ENCODE results near the gene IQCK. TPM values are rescaled to one million over a fixed set of nuclear protein-coding genes. Genes with fewer than 3 reads are reported as not detected.

The IQCK gene
- total and polyA plus RNA-seq, 2 experiments from 2014 or later, result 13.2 to 13.9 TPM

- Histone ChIP-seq H3K27ac (no peak overlapping the region), H3K36me3 (peaks cover 5% of the 10 kb centered on the region), H3K9me3 (ENCODE audit: low read depth) (no peaks in the 10 kb centered on the region), H3K4me3 (no peak overlapping the region), H3K4me1 (ENCODE audit: low read depth) (peaks cover 4% of the 10 kb centered on the region), H3K27me3 (no peaks in the 10 kb centered on the region)
- TF ChIP-seq, protein P1, sequence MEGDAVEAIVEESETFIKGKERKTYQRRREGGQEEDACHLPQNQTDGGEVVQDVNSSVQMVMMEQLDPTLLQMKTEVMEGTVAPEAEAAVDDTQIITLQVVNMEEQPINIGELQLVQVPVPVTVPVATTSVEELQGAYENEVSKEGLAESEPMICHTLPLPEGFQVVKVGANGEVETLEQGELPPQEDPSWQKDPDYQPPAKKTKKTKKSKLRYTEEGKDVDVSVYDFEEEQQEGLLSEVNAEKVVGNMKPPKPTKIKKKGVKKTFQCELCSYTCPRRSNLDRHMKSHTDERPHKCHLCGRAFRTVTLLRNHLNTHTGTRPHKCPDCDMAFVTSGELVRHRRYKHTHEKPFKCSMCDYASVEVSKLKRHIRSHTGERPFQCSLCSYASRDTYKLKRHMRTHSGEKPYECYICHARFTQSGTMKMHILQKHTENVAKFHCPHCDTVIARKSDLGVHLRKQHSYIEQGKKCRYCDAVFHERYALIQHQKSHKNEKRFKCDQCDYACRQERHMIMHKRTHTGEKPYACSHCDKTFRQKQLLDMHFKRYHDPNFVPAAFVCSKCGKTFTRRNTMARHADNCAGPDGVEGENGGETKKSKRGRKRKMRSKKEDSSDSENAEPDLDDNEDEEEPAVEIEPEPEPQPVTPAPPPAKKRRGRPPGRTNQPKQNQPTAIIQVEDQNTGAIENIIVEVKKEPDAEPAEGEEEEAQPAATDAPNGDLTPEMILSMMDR (IDR thresholded peaks at IDR 0.05; ENCODE audit: low read depth, low read length), result no peak
- no peak for DNase-seq (ENCODE audit: low read depth in 1 of 2, low spot score in 1 of 2)
Measured at GRCh38 chr16:19874851-19875546, 156.9 kb downstream of the IQCK start.

GRCh38 chr16:19875900-19876299 lies 157.8 kb downstream of the IQCK start:
- H3K4me1 ChIP-seq (ENCODE audit: low read depth), result peaks cover 4% of the 10 kb centered on the region
- H3K27ac ChIP-seq, result no peak overlapping the region
- no peak overlapping the region for H3K4me3 ChIP-seq
- peaks cover 5% of the 10 kb centered on the region for H3K36me3 ChIP-seq
- no peak for DNase-seq (ENCODE audit: low read depth in 1 of 2, low spot score in 1 of 2)
- TF ChIP-seq, protein P1 (IDR thresholded peaks at IDR 0.05; ENCODE audit: low read depth, low read length), result no peak
- no peaks in the 10 kb centered on the region for H3K27me3 ChIP-seq
- no peaks in the 10 kb centered on the region for H3K9me3 ChIP-seq (ENCODE audit: low read depth)

DNA sequence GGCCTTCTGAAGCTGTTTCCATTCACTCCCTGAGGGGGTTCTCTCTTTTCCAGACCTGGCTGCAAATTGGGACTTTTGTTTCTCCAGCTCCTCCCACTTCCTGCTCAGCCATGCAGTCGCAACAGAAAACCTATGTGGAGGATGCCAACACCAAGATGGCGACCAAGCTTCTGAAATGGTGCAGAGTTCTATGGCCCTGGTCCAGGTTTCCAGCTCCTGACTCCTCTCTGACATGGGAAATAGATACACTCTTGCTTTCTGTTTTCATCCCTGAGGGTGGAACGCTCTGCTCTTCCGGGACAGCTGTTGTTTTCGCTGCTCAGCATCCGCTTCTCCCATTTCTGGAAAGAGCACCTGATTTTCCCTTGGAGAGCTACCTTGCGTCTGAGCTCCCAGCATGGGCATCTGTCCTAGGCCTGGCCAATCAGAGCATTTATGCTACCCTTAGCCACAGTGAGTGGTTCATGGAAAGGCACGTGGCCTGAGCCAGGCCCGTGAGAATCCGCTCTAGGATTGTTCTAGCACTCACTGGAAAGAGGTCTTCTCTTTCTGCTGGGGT lies 158.5 kb downstream of the IQCK start:
- peaks cover 2% of the 10 kb centered on the region for H3K36me3 ChIP-seq
- DNase-seq (ENCODE audit: low read depth in 1 of 2, low spot score in 1 of 2), result no peak
- no peak overlapping the region for H3K4me3 ChIP-seq
- H3K9me3 ChIP-seq (ENCODE audit: low read depth), result no peaks in the 10 kb centered on the region
- no peak overlapping the region for H3K27ac ChIP-seq
- peaks cover 4% of the 10 kb centered on the region for H3K4me1 ChIP-seq (ENCODE audit: low read depth)
- TF ChIP-seq, protein P1 (IDR thresholded peaks at IDR 0.05; ENCODE audit: low read depth, low read length), result no peak
- no peaks in the 10 kb centered on the region for H3K27me3 ChIP-seq

GRCh38 chr16:19878757-19879156 lies 160.7 kb downstream of the IQCK start:
- Histone ChIP-seq H3K36me3 (no peaks in the 10 kb centered on the region), H3K9me3 (ENCODE audit: low read depth) (no peaks in the 10 kb centered on the region), H3K4me1 (ENCODE audit: low read depth) (peaks cover 12% of the 10 kb centered on the region), H3K27me3 (no peaks in the 10 kb centered on the region), H3K4me3 (no peak overlapping the region), H3K27ac (no peak overlapping the region)
- DNase-seq (ENCODE audit: low read depth in 1 of 2, low spot score in 1 of 2), result no peak
- TF ChIP-seq, protein P1 (IDR thresholded peaks at IDR 0.05; ENCODE audit: low read depth, low read length), result no peak

GRCh38 chr16:19879241-19879792 lies 161.2 kb downstream of the IQCK start:
- Histone ChIP-seq H3K27ac (peak overlapping the region; percentile 38), H3K27me3 (no peaks in the 10 kb centered on the region), H3K4me3 (no peak overlapping the region), H3K9me3 (ENCODE audit: low read depth) (no peaks in the 10 kb centered on the region), H3K4me1 (ENCODE audit: low read depth) (peaks cover 12% of the 10 kb centered on the region), H3K36me3 (no peaks in the 10 kb centered on the region)
- peak in 1 of 2 donors; percentile 41 for DNase-seq (ENCODE audit: low read depth in 1 of 2, low spot score in 1 of 2)
- TF ChIP-seq, protein P1 (IDR thresholded peaks at IDR 0.05; ENCODE audit: low read depth, low read length), result no peak
